K562 (cell line): Measurements from ENCODE around the gene PPM1F. TPM values are rescaled to one million over a fixed set of nuclear protein-coding genes. Genes with fewer than 3 reads are reported as not detected.

Experiments used
- EHMT2 ChIP-seq: fragments of 450-650 bp; IDR thresholded peaks from 2 replicates; pipeline ENCODE4 v1.6.1; 2018; ENCODE audit warnings: antibody characterized with exemption
- HIVEP1 ChIP-seq: fragments of 250-450 bp; sonication (Bioruptor Pico); IDR thresholded peaks from 2 replicates; pipeline ENCODE4 v1.4.0; 2020; ENCODE audit warnings: mild to moderate bottlenecking
- MAFF ChIP-seq: IDR thresholded peaks from 2 replicates; pipeline ENCODE4 v1.6.1; 2012; ENCODE audit warnings: low read length, improper control_type of control experiment
- MAFG ChIP-seq: fragments of 450-650 bp; conservative IDR thresholded peaks from 2 replicates; pipeline ENCODE4 v1.6.1; 2016; ENCODE audit warnings: missing genetic modification characterization, missing compliant biosample characterization
- NFYB ChIP-seq: IDR thresholded peaks from 2 replicates; pipeline ENCODE4 v1.6.1; 2011; ENCODE audit warnings: mild to moderate bottlenecking, moderate library complexity; ENCODE audit not compliant: insufficient read length; ENCODE audit errors: extremely low read depth
- PYGO2 ChIP-seq: fragments of 450-650 bp; IDR thresholded peaks from 2 replicates; pipeline ENCODE4 v1.6.1; 2016; ENCODE audit warnings: mild to moderate bottlenecking, missing genetic modification characterization, moderate library complexity, missing compliant biosample characterization
- RHOXF2B ChIP-seq: fragments of 250-450 bp; sonication (Bioruptor Pico); conservative IDR thresholded peaks from 2 replicates; pipeline ENCODE4 v1.5.1; 2021
- SMAD4 ChIP-seq: fragments of 250-450 bp; sonication (Bioruptor Pico); conservative IDR thresholded peaks from 2 replicates; pipeline ENCODE4 v1.8.0; 2021; ENCODE audit warnings: inconsistent platforms, mild to moderate bottlenecking, moderate library complexity
- SNIP1 ChIP-seq: fragments of 450-650 bp; IDR thresholded peaks from 2 replicates; pipeline ENCODE4 v1.7.1; 2017; ENCODE audit warnings: low read depth, mild to moderate bottlenecking
- SRF ChIP-seq, 2 experiments: fragments of 250-450, 450-650 bp in 1 of 2; sonication (Bioruptor Pico) in 1 of 2; sonication (generic) in 1 of 2; formaldehyde crosslinking; IDR thresholded peaks; 2 replicates each; pipeline versions ENCODE4 v1.5.0 to v1.5.1; 2020 to 2022; ENCODE audit warnings: mild to moderate bottlenecking in 1 of 2, missing genetic modification reagents in 1 of 2
- TAF7 ChIP-seq: fragments of 450-650 bp; IDR thresholded peaks from 2 replicates; pipeline ENCODE4 v1.6.1; 2016; ENCODE audit warnings: missing genetic modification characterization, missing compliant biosample characterization
- ZBTB1 ChIP-seq: sonication (generic); formaldehyde crosslinking; IDR thresholded peaks from 2 replicates; pipeline ENCODE4 v1.8.1; 2023; ENCODE audit warnings: missing genetic modification reagents, low read depth, mild to moderate bottlenecking, borderline replicate concordance
- ZC3H11A ChIP-seq: IDR thresholded peaks from 2 replicates; pipeline ENCODE4 v1.6.1; 2012; ENCODE audit warnings: low read depth, low read length, improper control_type of control experiment
- ZNF165 ChIP-seq: fragments of 250-450 bp; sonication (Bioruptor Pico); IDR thresholded peaks from 2 replicates; pipeline ENCODE4 v1.4.0; 2020; ENCODE audit warnings: borderline replicate concordance
- ZNF212 ChIP-seq: fragments of 450-650 bp; formaldehyde crosslinking; IDR thresholded peaks from 2 replicates; pipeline ENCODE4 v1.4.0; 2020; ENCODE audit warnings: mild to moderate bottlenecking
- ZNF253 ChIP-seq: fragments of 250-450 bp; sonication (Bioruptor Pico); conservative IDR thresholded peaks from 2 replicates; pipeline ENCODE4 v1.6.1; 2021; ENCODE audit warnings: mild to moderate bottlenecking
- ZNF780A ChIP-seq: fragments of 250-450 bp; sonication (Bioruptor Pico); IDR thresholded peaks from 2 replicates; pipeline ENCODE4 v1.5.0; 2021; ENCODE audit warnings: mild to moderate bottlenecking
- polyA plus RNA-seq, 8 experiments: library from polyadenylated mRNA; depleted of rRNA in 4 of 8; stranded (reverse) in 5 of 8; unstranded in 3 of 8; fragments of >200 nt; fragmentation: Nextera tagmentation in 2 of 8; fragmentation: Illumina TruSeq in 1 of 8; extraction: Ambion mirVana in 2 of 8; extraction: Trizol in 1 of 8; gene quantifications; 2 replicates each; pipeline versions ENCODE4 v1.2.1 to v1.2.3, GENCODE V29; 2011 to 2014; ENCODE audit warnings: inconsistent platforms in 1 of 8, missing spikeins in 1 of 8
- total RNA-seq, 7 experiments: library from RNA; depleted of rRNA in 6 of 7; stranded (reverse); fragments of >200 nt in 6 of 7; fragmentation: Illumina TruSeq in 2 of 7; extraction: Trizol in 2 of 7; gene quantifications; 2 replicates each; pipeline versions ENCODE4 v1.2.1 to v1.2.3, GENCODE V29; 2011 to 2021; ENCODE audit warnings: low replicate concordance in 1 of 7
- TF ChIP-seq, protein P1 (sequence below): sonication (generic); formaldehyde crosslinking; IDR thresholded peaks from 2 replicates; pipeline ENCODE4 v1.4.0; 2020; ENCODE audit warnings: mild to moderate bottlenecking, missing genetic modification reagents
- TF ChIP-seq, protein P2 (sequence below): fragments of 450-650 bp; formaldehyde crosslinking; IDR thresholded peaks from 2 replicates; pipeline ENCODE4 v1.4.0; 2020; ENCODE audit warnings: mild to moderate bottlenecking, moderate library complexity
- TF ChIP-seq, protein P3 (sequence below): sonication (generic); formaldehyde crosslinking; IDR thresholded peaks from 2 replicates; pipeline ENCODE4 v1.8.0; 2023; ENCODE audit warnings: mild to moderate bottlenecking, missing genetic modification reagents

The PPM1F gene
- total and polyA plus RNA-seq, 9 of the 15 experiments (the other 6 are each of a cell fraction or from before 2014, with no cell fraction given): 2.1 to 159 (median 64.0) TPM

DNA sequence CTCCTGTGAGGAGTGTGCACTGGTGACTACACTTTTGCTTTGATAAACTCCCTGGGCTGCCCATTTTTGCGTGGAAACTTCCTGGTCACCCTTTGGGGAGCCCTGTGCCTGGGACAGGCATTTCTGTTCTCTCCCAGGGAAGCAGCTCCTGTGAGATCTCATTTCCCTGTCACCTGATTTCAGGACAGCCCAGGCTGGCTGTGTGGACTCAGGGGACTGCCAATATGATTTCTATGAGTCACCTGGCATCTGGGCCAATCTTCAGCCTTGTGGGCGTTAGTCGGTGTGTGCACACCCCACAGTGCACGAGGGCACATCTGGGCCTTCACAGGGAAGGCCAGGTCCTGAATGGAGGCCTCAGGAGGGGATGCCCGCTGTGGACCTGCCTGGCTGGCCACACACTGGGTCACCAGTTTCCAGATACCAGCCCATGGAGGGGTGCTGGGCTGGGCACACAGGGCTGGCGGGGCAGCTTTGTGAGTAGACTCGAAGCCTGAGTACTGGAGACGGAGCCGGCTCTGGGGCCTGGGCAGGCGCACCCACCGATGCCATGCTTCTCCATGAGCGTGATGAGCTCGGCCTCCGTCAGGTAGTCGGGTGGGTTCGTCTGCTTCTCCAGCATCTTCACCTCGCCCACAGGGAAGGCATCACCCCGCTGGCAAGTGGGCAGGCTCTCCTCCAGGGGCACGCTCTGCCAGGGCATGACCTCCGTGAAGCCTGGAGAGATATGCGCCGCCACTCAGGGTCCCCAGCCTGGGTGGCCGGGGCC lies 9.4 kb upstream of the PPM1F start (continued):
- TF ChIP-seq ZBTB1 (CRISPR knock-in tag): no peak
- no peak for TF ChIP-seq HIVEP1 (CRISPR knock-in tag)
- no peak for TF ChIP-seq SNIP1
- no peak for TF ChIP-seq RHOXF2B (CRISPR knock-in tag)
- TF ChIP-seq, protein P1, sequence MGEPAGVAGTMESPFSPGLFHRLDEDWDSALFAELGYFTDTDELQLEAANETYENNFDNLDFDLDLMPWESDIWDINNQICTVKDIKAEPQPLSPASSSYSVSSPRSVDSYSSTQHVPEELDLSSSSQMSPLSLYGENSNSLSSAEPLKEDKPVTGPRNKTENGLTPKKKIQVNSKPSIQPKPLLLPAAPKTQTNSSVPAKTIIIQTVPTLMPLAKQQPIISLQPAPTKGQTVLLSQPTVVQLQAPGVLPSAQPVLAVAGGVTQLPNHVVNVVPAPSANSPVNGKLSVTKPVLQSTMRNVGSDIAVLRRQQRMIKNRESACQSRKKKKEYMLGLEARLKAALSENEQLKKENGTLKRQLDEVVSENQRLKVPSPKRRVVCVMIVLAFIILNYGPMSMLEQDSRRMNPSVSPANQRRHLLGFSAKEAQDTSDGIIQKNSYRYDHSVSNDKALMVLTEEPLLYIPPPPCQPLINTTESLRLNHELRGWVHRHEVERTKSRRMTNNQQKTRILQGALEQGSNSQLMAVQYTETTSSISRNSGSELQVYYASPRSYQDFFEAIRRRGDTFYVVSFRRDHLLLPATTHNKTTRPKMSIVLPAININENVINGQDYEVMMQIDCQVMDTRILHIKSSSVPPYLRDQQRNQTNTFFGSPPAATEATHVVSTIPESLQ (CRISPR knock-in tag): no peak
- no peak for TF ChIP-seq SRF (CRISPR knock-in tag; IDR thresholded peaks at IDR 0.05)
- no peak for TF ChIP-seq EHMT2
- no peak for TF ChIP-seq MAFF
- no peak for TF ChIP-seq ZNF780A (CRISPR knock-in tag)
- TF ChIP-seq, protein P2, sequence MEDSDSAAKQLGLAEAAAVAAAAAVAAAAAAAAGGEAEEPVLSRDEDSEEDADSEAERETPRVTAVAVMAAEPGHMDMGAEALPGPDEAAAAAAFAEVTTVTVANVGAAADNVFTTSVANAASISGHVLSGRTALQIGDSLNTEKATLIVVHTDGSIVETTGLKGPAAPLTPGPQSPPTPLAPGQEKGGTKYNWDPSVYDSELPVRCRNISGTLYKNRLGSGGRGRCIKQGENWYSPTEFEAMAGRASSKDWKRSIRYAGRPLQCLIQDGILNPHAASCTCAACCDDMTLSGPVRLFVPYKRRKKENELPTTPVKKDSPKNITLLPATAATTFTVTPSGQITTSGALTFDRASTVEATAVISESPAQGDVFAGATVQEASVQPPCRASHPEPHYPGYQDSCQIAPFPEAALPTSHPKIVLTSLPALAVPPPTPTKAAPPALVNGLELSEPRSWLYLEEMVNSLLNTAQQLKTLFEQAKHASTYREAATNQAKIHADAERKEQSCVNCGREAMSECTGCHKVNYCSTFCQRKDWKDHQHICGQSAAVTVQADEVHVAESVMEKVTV (CRISPR knock-in tag): no peak
- TF ChIP-seq TAF7 (tag): no peak
- no peak for TF ChIP-seq NFYB
- no peak for TF ChIP-seq ZNF165 (CRISPR knock-in tag)
- no peak for TF ChIP-seq ZNF253
- no peak for TF ChIP-seq ZC3H11A
- no peak for TF ChIP-seq MAFG (tag)
- TF ChIP-seq PYGO2 (tag): no peak
- TF ChIP-seq, protein P3, sequence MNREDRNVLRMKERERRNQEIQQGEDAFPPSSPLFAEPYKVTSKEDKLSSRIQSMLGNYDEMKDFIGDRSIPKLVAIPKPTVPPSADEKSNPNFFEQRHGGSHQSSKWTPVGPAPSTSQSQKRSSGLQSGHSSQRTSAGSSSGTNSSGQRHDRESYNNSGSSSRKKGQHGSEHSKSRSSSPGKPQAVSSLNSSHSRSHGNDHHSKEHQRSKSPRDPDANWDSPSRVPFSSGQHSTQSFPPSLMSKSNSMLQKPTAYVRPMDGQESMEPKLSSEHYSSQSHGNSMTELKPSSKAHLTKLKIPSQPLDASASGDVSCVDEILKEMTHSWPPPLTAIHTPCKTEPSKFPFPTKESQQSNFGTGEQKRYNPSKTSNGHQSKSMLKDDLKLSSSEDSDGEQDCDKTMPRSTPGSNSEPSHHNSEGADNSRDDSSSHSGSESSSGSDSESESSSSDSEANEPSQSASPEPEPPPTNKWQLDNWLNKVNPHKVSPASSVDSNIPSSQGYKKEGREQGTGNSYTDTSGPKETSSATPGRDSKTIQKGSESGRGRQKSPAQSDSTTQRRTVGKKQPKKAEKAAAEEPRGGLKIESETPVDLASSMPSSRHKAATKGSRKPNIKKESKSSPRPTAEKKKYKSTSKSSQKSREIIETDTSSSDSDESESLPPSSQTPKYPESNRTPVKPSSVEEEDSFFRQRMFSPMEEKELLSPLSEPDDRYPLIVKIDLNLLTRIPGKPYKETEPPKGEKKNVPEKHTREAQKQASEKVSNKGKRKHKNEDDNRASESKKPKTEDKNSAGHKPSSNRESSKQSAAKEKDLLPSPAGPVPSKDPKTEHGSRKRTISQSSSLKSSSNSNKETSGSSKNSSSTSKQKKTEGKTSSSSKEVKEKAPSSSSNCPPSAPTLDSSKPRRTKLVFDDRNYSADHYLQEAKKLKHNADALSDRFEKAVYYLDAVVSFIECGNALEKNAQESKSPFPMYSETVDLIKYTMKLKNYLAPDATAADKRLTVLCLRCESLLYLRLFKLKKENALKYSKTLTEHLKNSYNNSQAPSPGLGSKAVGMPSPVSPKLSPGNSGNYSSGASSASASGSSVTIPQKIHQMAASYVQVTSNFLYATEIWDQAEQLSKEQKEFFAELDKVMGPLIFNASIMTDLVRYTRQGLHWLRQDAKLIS: no peak
- no peak for TF ChIP-seq ZNF212 (CRISPR knock-in tag)
- TF ChIP-seq SMAD4: no peak
